Panc1 (cell line): Measurements from ENCODE around the gene BNIP5. TPM values are rescaled to one million over a fixed set of nuclear protein-coding genes. Genes with fewer than 3 reads are reported as not detected.

Experiments used
- ATAC-seq: fragments of 200-7000 bp; cut with Tn5 transposase; 2 replicates; pipeline ENCODE4 v1.9.1; 2020; ENCODE audit warnings: mild to moderate bottlenecking, moderate library complexity
- BruUV-seq: library from RNA; stranded (reverse); fragments of 400-500 nt; replicated peaks from 2 replicates; lab custom pipeline; 2021; lab: Mats Ljungman, UMichigan
- CTCF ChIA-PET: fragments of 300-600 bp; sonication (Branson Sonifier 250); formaldehyde crosslinking; loops from one replicate; lab custom pipeline; 2022; ENCODE audit warnings: antibody characterized with exemption; lab: Charles Lee
- POLR2A ChIA-PET: fragments of 300-600 bp; sonication (Branson Sonifier 250); formaldehyde crosslinking; loops from one replicate; lab custom pipeline; 2022; ENCODE audit warnings: antibody characterized with exemption; lab: Charles Lee
- DNase-seq: peaks from one replicate; pipeline ENCODE4 v3.0.0-alpha.2; 2010; ENCODE audit warnings: low read depth, low spot score
- H3K27ac ChIP-seq: 2 replicates; pipeline ENCODE4 v1.5.1; 2011; ENCODE audit warnings: mild to moderate bottlenecking, low read length, inconsistent platforms
- H3K27me3 ChIP-seq: fragments of 200-500 bp; sonication (Bioruptor generic); 2 replicates; pipeline ENCODE4 v1.6.0; 2014; ENCODE audit warnings: low read length, inconsistent platforms; ENCODE audit not compliant: control insufficient read depth, insufficient read depth
- H3K36me3 ChIP-seq: fragments of 200-500 bp; sonication (Bioruptor generic); 2 replicates; pipeline ENCODE4 v1.5.1; 2014; ENCODE audit warnings: inconsistent platforms, mild to moderate bottlenecking, low read length, moderate library complexity; ENCODE audit not compliant: control insufficient read depth, insufficient read depth
- H3K4me1 ChIP-seq: 2 replicates; pipeline ENCODE4 v1.5.1; 2011; ENCODE audit warnings: inconsistent platforms, mild to moderate bottlenecking, low read length, moderate library complexity; ENCODE audit not compliant: control insufficient read depth, insufficient read depth
- H3K4me3 ChIP-seq, 2 experiments: 2 replicates each; pipeline ENCODE4 v1.5.1; 2011 to 2012; ENCODE audit warnings: low read depth in 2 of 2, low read length in 2 of 2, mild to moderate bottlenecking in 2 of 2, inconsistent platforms in 1 of 2, moderate library complexity in 1 of 2
- H3K9me3 ChIP-seq: fragments of 200-500 bp; sonication (Bioruptor generic); 2 replicates; pipeline ENCODE4 v1.5.1; 2014; ENCODE audit warnings: low read depth, mild to moderate bottlenecking, inconsistent platforms, low read length, moderate library complexity; ENCODE audit not compliant: control insufficient read depth, insufficient read depth
- POLR2AphosphoS5 ChIP-seq: IDR thresholded peaks from 2 replicates; pipeline ENCODE4 v1.6.1; 2012; ENCODE audit warnings: mild to moderate bottlenecking, low read depth, low read length, moderate library complexity
- SIN3A ChIP-seq: IDR thresholded peaks from 2 replicates; pipeline ENCODE4 v1.6.1; 2012; ENCODE audit warnings: low read depth, mild to moderate bottlenecking, low read length, moderate library complexity, borderline replicate concordance; ENCODE audit not compliant: insufficient read depth
- TCF7L2 ChIP-seq: IDR thresholded peaks from 2 replicates; pipeline ENCODE4 v1.6.1; 2011; ENCODE audit warnings: mild to moderate bottlenecking, low read depth, low read length, inconsistent platforms
- in situ Hi-C: cut with HindIII; loops from 2 replicates; pipeline ENCODE4 v1.10.0; 2016; ENCODE audit warnings: low sequenced_read_pairs, low pct_unique_long_range_greater_than_20kb
- intact Hi-C: fragments of 100-400 bp; cut with micrococcal nuclease; formaldehyde crosslinking; loops from one replicate; pipeline ENCODE4 v1.10.0; 2022; ENCODE audit not compliant: unreplicated experiment
- total RNA-seq: library from RNA; stranded (reverse); gene quantifications from one replicate; pipeline ENCODE4 v1.2.1, GENCODE V29; 2021; ENCODE audit not compliant: unreplicated experiment
- TF ChIP-seq, protein P1 (sequence below), 2 experiments: IDR thresholded peaks; 2 replicates each; pipeline ENCODE4 v1.6.1; 2011 to 2012; ENCODE audit warnings: low read depth in 2 of 2, control low read depth in 1 of 2, low read length in 1 of 2, mild to moderate bottlenecking in 1 of 2, moderate library complexity in 1 of 2; ENCODE audit not compliant: insufficient read depth in 1 of 2
- TF ChIP-seq, protein P2 (sequence below): fragments of 450-650 bp; IDR thresholded peaks from 2 replicates; pipeline ENCODE4 v1.5.1; 2017; ENCODE audit warnings: mild to moderate bottlenecking

Gene BNIP5
- total RNA-seq, 1 experiment from 2014 or later, result not detected

DNA sequence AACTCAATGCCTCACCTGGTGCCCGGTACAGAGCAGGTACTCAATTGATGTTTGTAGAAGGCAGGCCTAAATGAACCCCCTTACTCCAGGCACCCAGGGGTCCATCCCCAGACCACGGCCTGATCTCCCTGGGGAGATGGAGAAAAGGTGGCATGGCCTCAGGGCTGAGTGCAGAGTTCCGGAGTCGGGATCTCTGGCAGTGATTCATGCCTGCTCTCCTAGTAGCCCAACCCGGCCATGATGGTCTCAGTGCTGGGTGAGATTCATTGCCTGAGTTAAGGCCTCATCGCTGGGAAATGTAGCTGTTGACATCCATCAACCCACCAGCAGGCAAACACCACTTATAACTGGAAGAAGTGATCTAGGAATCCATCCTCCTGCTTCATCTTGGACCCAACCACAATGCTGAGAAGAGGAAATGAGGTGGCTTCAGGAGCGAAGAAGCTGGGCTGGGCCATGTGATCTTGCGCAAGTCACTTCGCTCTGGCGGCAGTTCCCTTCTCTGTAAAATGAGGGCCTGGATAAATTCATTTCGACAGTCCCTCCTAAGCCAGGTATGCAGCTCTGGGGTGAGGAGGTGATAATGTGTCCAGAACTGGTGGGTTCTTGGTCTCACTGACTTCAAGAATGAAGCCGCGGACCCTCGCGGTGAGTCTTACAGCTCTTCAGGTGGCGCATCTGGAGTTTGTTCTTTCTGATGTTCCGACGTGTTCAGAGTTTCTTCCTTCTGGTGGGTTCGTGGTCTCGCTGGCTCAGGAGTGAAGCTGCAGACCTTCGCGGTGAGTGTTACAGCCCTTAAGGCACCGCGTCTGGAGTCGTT, 26.1 kb upstream of the BNIP5 start:
- H3K9me3 ChIP-seq, result no peaks in the 10 kb centered on the region
- no peak overlapping the region for H3K27ac ChIP-seq
- no peaks in the 10 kb centered on the region for H3K36me3 ChIP-seq
- BruUV-seq, result no TSS peak
- TF ChIP-seq SIN3A, result no peak
- TF ChIP-seq POLR2AphosphoS5, result no peak
- TF ChIP-seq, protein P1, sequence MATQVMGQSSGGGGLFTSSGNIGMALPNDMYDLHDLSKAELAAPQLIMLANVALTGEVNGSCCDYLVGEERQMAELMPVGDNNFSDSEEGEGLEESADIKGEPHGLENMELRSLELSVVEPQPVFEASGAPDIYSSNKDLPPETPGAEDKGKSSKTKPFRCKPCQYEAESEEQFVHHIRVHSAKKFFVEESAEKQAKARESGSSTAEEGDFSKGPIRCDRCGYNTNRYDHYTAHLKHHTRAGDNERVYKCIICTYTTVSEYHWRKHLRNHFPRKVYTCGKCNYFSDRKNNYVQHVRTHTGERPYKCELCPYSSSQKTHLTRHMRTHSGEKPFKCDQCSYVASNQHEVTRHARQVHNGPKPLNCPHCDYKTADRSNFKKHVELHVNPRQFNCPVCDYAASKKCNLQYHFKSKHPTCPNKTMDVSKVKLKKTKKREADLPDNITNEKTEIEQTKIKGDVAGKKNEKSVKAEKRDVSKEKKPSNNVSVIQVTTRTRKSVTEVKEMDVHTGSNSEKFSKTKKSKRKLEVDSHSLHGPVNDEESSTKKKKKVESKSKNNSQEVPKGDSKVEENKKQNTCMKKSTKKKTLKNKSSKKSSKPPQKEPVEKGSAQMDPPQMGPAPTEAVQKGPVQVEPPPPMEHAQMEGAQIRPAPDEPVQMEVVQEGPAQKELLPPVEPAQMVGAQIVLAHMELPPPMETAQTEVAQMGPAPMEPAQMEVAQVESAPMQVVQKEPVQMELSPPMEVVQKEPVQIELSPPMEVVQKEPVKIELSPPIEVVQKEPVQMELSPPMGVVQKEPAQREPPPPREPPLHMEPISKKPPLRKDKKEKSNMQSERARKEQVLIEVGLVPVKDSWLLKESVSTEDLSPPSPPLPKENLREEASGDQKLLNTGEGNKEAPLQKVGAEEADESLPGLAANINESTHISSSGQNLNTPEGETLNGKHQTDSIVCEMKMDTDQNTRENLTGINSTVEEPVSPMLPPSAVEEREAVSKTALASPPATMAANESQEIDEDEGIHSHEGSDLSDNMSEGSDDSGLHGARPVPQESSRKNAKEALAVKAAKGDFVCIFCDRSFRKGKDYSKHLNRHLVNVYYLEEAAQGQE (IDR thresholded peaks at IDR 0.05; ENCODE audit: insufficient read depth in 1 of 2, low read depth in 2 of 2, low read length in 1 of 2), result no peak
- TF ChIP-seq, protein P2, sequence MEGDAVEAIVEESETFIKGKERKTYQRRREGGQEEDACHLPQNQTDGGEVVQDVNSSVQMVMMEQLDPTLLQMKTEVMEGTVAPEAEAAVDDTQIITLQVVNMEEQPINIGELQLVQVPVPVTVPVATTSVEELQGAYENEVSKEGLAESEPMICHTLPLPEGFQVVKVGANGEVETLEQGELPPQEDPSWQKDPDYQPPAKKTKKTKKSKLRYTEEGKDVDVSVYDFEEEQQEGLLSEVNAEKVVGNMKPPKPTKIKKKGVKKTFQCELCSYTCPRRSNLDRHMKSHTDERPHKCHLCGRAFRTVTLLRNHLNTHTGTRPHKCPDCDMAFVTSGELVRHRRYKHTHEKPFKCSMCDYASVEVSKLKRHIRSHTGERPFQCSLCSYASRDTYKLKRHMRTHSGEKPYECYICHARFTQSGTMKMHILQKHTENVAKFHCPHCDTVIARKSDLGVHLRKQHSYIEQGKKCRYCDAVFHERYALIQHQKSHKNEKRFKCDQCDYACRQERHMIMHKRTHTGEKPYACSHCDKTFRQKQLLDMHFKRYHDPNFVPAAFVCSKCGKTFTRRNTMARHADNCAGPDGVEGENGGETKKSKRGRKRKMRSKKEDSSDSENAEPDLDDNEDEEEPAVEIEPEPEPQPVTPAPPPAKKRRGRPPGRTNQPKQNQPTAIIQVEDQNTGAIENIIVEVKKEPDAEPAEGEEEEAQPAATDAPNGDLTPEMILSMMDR, result no peak
- TF ChIP-seq TCF7L2, result no peak
- H3K4me3 ChIP-seq, result no peak overlapping the region
- ATAC-seq (no peak), DNase-seq (no peak)
- intact Hi-C loops (loop anchor here (5.0 kb wide), 1 partner anchor 335 kb away; the partner anchor contains the start of gene MAPK14), in situ Hi-C loops (no loop called here)
- POLR2A ChIA-PET, result interaction anchor here (0.6 kb wide), 1 partner anchor 32 kb away, joined by 5 read pairs; no protein-coding TSS in a partner anchor
- H3K27me3 ChIP-seq, result no peaks in the 10 kb centered on the region
- CTCF ChIA-PET, result interaction anchor here (0.6 to 1.5 kb wide), 2 partner anchors 22 to 551 kb away, joined by 4 to 7 read pairs; no protein-coding TSS in a partner anchor
- 0 out of 2 replicates have a peak, but pooled peaks cover 4% of the 10 kb centered on the region for H3K4me1 ChIP-seq

DNA sequence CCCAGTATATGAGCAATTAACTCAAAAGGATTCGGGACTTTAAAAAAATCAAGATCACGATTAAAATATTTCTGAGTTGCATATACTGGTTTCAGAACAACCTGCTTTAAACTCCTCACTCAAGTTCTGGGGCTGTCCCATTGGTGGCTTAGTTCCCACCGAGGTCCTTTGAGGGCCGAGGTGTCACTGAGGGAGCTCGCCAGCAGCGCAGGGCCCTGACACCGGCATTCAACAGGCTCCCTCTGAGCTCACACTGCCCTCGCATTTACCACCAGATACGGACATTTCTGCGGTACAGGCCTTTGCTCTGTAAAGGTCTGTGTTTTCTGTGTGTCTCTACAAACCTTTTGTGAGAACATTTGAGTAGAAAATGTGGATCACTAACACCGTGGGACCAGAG, 24.4 kb upstream of the BNIP5 start:
- DNase-seq (no peak), ATAC-seq (no peak)
- Histone ChIP-seq H3K36me3 (no peaks in the 10 kb centered on the region), H3K27me3 (no peaks in the 10 kb centered on the region), H3K4me1 (0 out of 2 replicates have a peak, but pooled peaks cover 4% of the 10 kb centered on the region), H3K9me3 (no peaks in the 10 kb centered on the region), H3K4me3 (no peak overlapping the region), H3K27ac (no peak overlapping the region)
- CTCF ChIA-PET, result interaction anchor here (0.5 to 1.7 kb wide), 3 partner anchors 26 to 75 kb away, joined by 3 to 6 read pairs (median 6); no protein-coding TSS in a partner anchor
- intact Hi-C loops, result loop anchor here (5.0 kb wide), 1 partner anchor 334 kb away; the partner anchor contains the start of gene MAPK14
- TF ChIP-seq, protein P1 (IDR thresholded peaks at IDR 0.05; ENCODE audit: insufficient read depth in 1 of 2, low read depth in 2 of 2, low read length in 1 of 2), result no peak
- no peak for TF ChIP-seq SIN3A
- TF ChIP-seq TCF7L2, result no peak
- TF ChIP-seq, protein P2, result no peak
- no peak for TF ChIP-seq POLR2AphosphoS5
- POLR2A ChIA-PET, result no interaction called here
- no TSS peak for BruUV-seq
- in situ Hi-C loops, result no loop called here
